Natural killer cell (primary cell): ENCODE results near the gene NAT9. TPM values are rescaled to one million over a fixed set of nuclear protein-coding genes. Genes with fewer than 3 reads are reported as not detected.

Source experiments
- ATAC-seq, 3 donors: fragments of 150-1000 bp in 2 of 3; fragments of 200-7000 bp in 1 of 3; cut with Tn5 transposase; 1 replicate in 1 of 3; 2 replicates in 2 of 3; pipeline ENCODE4 v1.10.0; 2021; ENCODE audit warnings: mild to moderate bottlenecking in 2 of 3, moderate library complexity in 2 of 3
- DNase-seq, 2 donors: peaks; one replicate each; pipeline versions ENCODE4 v3.0.0 to v3.0.0-alpha.2; 2013 to 2021; ENCODE audit warnings: mixed read lengths in 1 of 2
- H3K27ac ChIP-seq: one replicate; pipeline ENCODE4 v1.5.1; 2013; ENCODE audit warnings: mild to moderate bottlenecking, low read length
- H3K27me3 ChIP-seq: one replicate; pipeline ENCODE4 v1.6.1; 2013; ENCODE audit warnings: low read length; ENCODE audit not compliant: control insufficient read depth, insufficient read depth
- H3K36me3 ChIP-seq: one replicate; pipeline ENCODE4 v1.6.1; 2013; ENCODE audit warnings: low read length; ENCODE audit not compliant: control insufficient read depth, insufficient read depth
- H3K4me1 ChIP-seq: one replicate; pipeline ENCODE4 v1.6.1; 2013; ENCODE audit warnings: low read length; ENCODE audit not compliant: control insufficient read depth, insufficient read depth
- H3K4me3 ChIP-seq: one replicate; pipeline ENCODE4 v1.5.1; 2013; ENCODE audit warnings: low read length
- H3K9me3 ChIP-seq: one replicate; pipeline ENCODE4 v1.6.1; 2013; ENCODE audit warnings: low read length; ENCODE audit not compliant: control insufficient read depth, insufficient read depth
- H3K27ac Mint-ChIP-seq, 2 donors: one replicate each; pipeline ENCODE4 v1.8.0; 2022; ENCODE audit warnings: mild to moderate bottlenecking in 2 of 2, mixed read lengths in 2 of 2, moderate library complexity in 1 of 2
- H3K27me3 Mint-ChIP-seq, 2 donors: one replicate each; pipeline ENCODE4 v1.8.0; 2022; ENCODE audit warnings: low read depth in 2 of 2, mixed read lengths in 2 of 2
- H3K36me3 Mint-ChIP-seq: one replicate; pipeline ENCODE4 v1.8.0; 2022; ENCODE audit warnings: mixed read lengths
- H3K4me1 Mint-ChIP-seq, 2 donors: one replicate each; pipeline ENCODE4 v1.8.0; 2022; ENCODE audit warnings: mixed read lengths in 2 of 2
- H3K4me3 Mint-ChIP-seq: one replicate; pipeline ENCODE4 v1.8.0; 2022; ENCODE audit warnings: mild to moderate bottlenecking, moderate library complexity, mixed read lengths
- H3K9me3 Mint-ChIP-seq, 2 donors: one replicate each; pipeline ENCODE4 v1.8.0; 2022; ENCODE audit warnings: mixed read lengths in 2 of 2
- CTCF ChIP-seq: fragments of 200-600 bp; IDR thresholded peaks from one replicate; pipeline ENCODE4 v1.8.0; 2022; ENCODE audit warnings: antibody characterized with exemption
- WGBS: methylation state at CpG from one replicate; pipeline ENCODE4 v1.1.7; 2013; ENCODE audit warnings: missing lambda C conversion rate; ENCODE audit not compliant: insufficient coverage; 5-methylcytosine and 5-hydroxymethylcytosine counted together
- intact Hi-C: fragments of 100-400 bp; cut with micrococcal nuclease; formaldehyde crosslinking; loops from one replicate; pipeline ENCODE4 v1.14.2; 2022
- total RNA-seq, 4 donors: library from RNA; stranded (reverse); fragments of 120-200 nt in 1 of 4; gene quantifications; one replicate each; pipeline versions ENCODE4 v1.2.3 to v1.2.4, GENCODE V29; 2013 to 2022

NAT9 gene
- total RNA-seq, 3 donors from 2014 or later (not counting 1 experiment from before 2014, with no cell fraction given), result 20.0 to 27.2 (median 24.8) TPM

GRCh38 chr17:74803971-74804370 is 27.8 kb upstream of the NAT9 start:
- H3K27me3 ChIP-seq, result no peaks in the 10 kb centered on the region
- H3K4me1 Mint-ChIP-seq, result peaks cover 0 to 5% of the 10 kb centered on the region in 2 donors
- H3K4me3 Mint-ChIP-seq, result no peak overlapping the region
- no peak for TF ChIP-seq CTCF
- H3K27ac ChIP-seq, result no peak overlapping the region
- H3K4me3 ChIP-seq, result no peak overlapping the region
- ATAC-seq, result no peak
- peaks cover 34% of the 10 kb centered on the region for H3K36me3 ChIP-seq
- 99% methylated on average over 5 of the region's 5 CpGs for WGBS
- intact Hi-C loops, result no loop called here
- H3K27ac Mint-ChIP-seq, result no peak overlapping the region
- H3K9me3 Mint-ChIP-seq, result no peaks in the 10 kb centered on the region
- no peak for DNase-seq
- H3K4me1 ChIP-seq, result no peaks in the 10 kb centered on the region
- no peaks in the 10 kb centered on the region for H3K27me3 Mint-ChIP-seq
- no peaks in the 10 kb centered on the region for H3K9me3 ChIP-seq
- H3K36me3 Mint-ChIP-seq, result no peaks in the 10 kb centered on the region

GRCh38 chr17:74803388-74803930 is 27.3 kb upstream of the NAT9 start:
- no peaks in the 10 kb centered on the region for H3K36me3 Mint-ChIP-seq

GRCh38 chr17:74801896-74802295 is 25.8 kb upstream of the NAT9 start:
- ATAC-seq (no peak), DNase-seq (no peak)
- H3K27me3 ChIP-seq, result no peaks in the 10 kb centered on the region
- no peak for TF ChIP-seq CTCF
- H3K4me3 Mint-ChIP-seq, result no peak overlapping the region
- H3K9me3 ChIP-seq, result no peaks in the 10 kb centered on the region
- H3K27ac Mint-ChIP-seq, result no peak overlapping the region
- peaks cover 0 to 5% of the 10 kb centered on the region in 2 donors for H3K4me1 Mint-ChIP-seq
- intact Hi-C loops, result no loop called here
- no peaks in the 10 kb centered on the region for H3K36me3 Mint-ChIP-seq
- H3K9me3 Mint-ChIP-seq, result no peaks in the 10 kb centered on the region
- WGBS, result 84% methylated on average over 8 of the region's 8 CpGs
- H3K4me3 ChIP-seq, result no peak overlapping the region
- no peaks in the 10 kb centered on the region for H3K4me1 ChIP-seq
- H3K36me3 ChIP-seq, result peaks cover 45% of the 10 kb centered on the region
- H3K27ac ChIP-seq, result no peak overlapping the region
- no peaks in the 10 kb centered on the region for H3K27me3 Mint-ChIP-seq

More at GRCh38 chr17:74803388-74803930, 27.3 kb upstream of the NAT9 start:
- DNase-seq, result no peak
- no peak overlapping the region for H3K27ac Mint-ChIP-seq
- intact Hi-C loops, result no loop called here
- H3K9me3 ChIP-seq, result no peaks in the 10 kb centered on the region
- no peak for TF ChIP-seq CTCF
- H3K27me3 Mint-ChIP-seq, result no peaks in the 10 kb centered on the region
- H3K36me3 ChIP-seq, result peaks cover 38% of the 10 kb centered on the region
- no peaks in the 10 kb centered on the region for H3K27me3 ChIP-seq
- no peak overlapping the region for H3K27ac ChIP-seq
- H3K4me1 ChIP-seq, result no peaks in the 10 kb centered on the region
- peaks cover 0 to 5% of the 10 kb centered on the region in 2 donors for H3K4me1 Mint-ChIP-seq
- no peak for ATAC-seq
- H3K4me3 ChIP-seq, result no peak overlapping the region
- no peak overlapping the region for H3K4me3 Mint-ChIP-seq
- 99% methylated on average over 12 of the region's 12 CpGs for WGBS
- H3K9me3 Mint-ChIP-seq, result no peaks in the 10 kb centered on the region

GRCh38 chr17:74800531-74800930 is 24.4 kb upstream of the NAT9 start:
- Mint-ChIP-seq H3K4me3 (no peak overlapping the region), H3K9me3 (no peaks in the 10 kb centered on the region), H3K4me1 (peaks cover 0 to 5% of the 10 kb centered on the region in 2 donors), H3K36me3 (no peaks in the 10 kb centered on the region), H3K27ac (no peak overlapping the region), H3K27me3 (no peaks in the 10 kb centered on the region)
- Histone ChIP-seq H3K27ac (no peak overlapping the region), H3K36me3 (peaks cover 54% of the 10 kb centered on the region), H3K27me3 (no peaks in the 10 kb centered on the region), H3K4me3 (no peak overlapping the region), H3K4me1 (no peaks in the 10 kb centered on the region), H3K9me3 (no peaks in the 10 kb centered on the region)
- 91% methylated on average over 7 of the region's 7 CpGs for WGBS
- DNase-seq (no peak), ATAC-seq (no peak)
- TF ChIP-seq CTCF, result no peak
- intact Hi-C loops, result no loop called here
